GM12874 (cell line): ENCODE measurements around the gene FAM170B.

Experiments used
- CTCF ChIP-seq: IDR thresholded peaks from 2 replicates; pipeline ENCODE4 v1.5.1; 2011; ENCODE audit warnings: low read depth, mild to moderate bottlenecking, control low read depth, low read length, moderate library complexity; ENCODE audit not compliant: insufficient read depth

Gene FAM170B

DNA sequence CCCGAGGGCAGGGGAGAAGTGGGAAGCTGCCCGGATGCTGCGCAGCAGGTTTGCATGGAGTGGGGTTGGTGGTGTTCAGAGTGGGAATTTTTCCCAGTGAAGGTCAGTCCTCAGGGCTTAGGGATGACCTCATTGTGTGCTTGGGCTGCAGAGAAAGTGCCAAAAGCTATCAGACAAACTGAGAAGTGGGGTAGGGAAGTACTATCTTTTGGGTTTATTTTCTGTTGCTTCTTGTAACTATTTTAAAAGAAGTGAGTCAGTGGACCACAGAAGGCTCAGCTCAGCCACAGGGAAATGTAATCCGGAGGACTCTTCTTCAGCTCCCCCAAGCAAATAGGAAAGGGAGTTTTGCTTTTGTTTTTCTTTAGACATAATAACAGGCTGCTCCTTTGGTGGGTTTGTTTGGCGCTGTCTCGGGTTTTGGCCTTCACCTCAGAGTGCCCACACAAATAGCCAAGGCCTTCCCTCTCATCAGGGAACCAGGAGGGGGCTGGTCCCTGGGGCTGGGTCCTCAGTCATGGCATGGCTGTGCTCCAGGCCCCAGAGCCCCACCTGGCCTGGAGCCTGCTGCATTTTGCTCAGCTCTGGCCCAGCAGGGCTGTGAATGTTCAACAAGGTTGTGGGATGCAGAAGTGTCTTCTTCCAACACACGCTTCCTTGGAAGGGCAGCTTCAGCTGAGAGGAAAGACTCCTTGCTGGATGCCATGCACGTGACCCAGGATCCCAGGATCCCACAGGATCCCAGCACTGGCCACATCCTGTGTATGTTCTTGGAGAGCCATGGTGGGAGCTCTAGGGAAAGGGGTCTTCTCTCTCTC is 5.4 kb upstream of the FAM170B start:
- TF ChIP-seq CTCF: no peak

GRCh38 chr10:49138361-49138891 is 4.6 kb upstream of the FAM170B start:
- TF ChIP-seq CTCF: no peak

DNA sequence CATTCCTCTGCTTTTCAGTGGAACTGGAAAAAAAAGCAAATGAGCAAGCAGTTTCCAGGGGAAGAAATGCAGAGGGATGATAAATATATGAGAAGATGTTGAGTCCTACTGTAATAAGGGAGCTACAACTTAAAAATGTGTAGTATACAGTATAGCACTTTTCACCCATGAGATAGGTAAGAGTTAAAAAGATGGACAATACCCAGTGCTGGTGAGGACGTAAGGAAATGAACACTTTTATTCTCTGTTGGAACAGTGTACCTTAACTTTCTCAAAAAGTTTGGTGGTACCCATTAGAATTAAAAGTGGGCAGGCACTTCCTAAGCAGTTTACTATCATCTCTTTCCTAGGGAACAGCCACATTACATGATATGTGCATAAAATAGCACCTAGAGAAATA is 2.7 kb upstream of the FAM170B start:
- no peak for TF ChIP-seq CTCF

GRCh38 chr10:49135575-49136313 is 1.9 kb upstream of the FAM170B start:
- TF ChIP-seq CTCF: no peak

DNA sequence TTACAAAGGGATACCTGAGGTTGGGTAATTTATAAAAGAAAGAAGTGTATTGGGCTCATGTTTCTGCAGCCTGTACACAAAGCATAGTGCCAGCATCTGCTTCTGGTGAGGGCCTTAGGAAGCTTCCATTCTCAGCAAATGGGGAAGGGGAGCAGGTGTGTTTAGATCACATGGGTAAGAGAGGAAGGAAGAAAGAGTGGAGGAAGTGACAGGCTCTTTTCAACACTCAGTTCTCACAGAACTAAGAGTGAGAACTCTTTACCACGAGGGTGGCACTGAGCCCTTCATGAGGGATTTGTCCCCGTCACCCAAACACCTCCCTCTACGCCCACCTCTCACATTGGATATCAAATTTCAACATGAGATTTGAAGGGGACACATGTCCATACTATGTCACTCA is 506 bp upstream of the FAM170B start:
- no peak for TF ChIP-seq CTCF

- no peak for TF ChIP-seq CTCF
These were observed 1.5 kb downstream of the FAM170B start for GRCh38 chr10:49132362-49132737.

DNA sequence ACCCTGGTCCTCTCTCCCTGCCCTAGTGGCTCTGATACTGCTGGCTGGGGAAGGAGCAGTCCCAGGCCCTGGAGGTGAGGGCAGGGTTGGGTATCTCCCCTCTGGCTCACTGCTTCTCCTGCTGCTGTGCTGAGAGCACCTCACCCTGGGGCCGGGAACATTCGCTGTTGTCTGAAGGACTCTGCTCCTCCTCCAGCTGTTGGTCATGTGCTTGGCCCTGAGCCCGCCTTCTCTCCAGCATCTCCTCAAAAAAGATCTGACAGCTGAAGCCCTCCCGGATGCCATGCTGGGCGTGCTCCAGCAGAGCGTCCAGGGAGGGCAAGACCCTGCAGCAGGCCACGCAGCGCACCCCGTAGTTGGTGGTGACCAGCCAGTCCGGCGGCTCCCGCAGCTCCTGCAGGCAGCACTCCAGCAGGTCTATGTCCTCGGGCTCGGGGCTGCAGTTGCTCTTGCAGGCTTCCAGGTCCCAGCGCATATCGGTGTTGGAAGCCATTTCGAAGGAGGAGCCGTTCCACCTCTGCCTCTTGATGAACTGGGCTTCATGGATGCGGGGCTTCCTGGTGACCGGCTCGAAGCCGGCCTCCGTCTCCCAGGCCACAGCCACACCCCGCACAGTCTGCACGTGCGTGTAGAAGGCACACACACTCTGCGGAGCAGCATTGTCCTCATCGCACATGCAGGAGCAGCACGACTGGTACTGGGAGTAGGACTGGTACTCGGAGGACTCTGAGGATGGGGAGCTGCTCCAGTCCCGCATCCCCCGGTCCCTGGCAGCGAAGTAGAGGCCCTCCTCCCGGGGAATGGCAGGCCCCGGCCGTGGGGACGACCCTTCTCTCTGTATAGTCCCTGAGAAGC is 2.1 kb downstream of the FAM170B start:
- TF ChIP-seq CTCF: no peak
